Stimulated activated CD4-positive, alpha-beta T cell treated with anti-CD3 and anti-CD28 coated beads, Interleukin-1b, Interleukin-23, amount 100 ng/mL, for 1 hour (primary cell): ENCODE measurements around the gene SLC9B1.
"Not testable (repeated sequence)": the region's sequence is repeated elsewhere in the genome, so short reads cannot be mapped to it uniquely, and the experiment has no call there.

Experiments used
- DNase-seq, 2 donors: peaks; one replicate each; pipeline ENCODE4 v3.0.0-alpha.2; 2020; ENCODE audit warnings: low read depth in 2 of 2

SLC9B1 gene

GRCh38 chr4:102878349-102878748, 141.2 kb downstream of the SLC9B1 start:
- not testable (repeated sequence) for DNase-seq

- DNase-seq, result not testable (repeated sequence)
These were observed 141.9 kb downstream of the SLC9B1 start for GRCh38 chr4:102877477-102878106.

- DNase-seq, result no peak
These were observed 147.7 kb downstream of the SLC9B1 start for GRCh38 chr4:102871772-102872171.

- DNase-seq, result no peak
These were observed 149.8 kb downstream of the SLC9B1 start for GRCh38 chr4:102869569-102870197.

- DNase-seq, result peak; percentile 61 to 74
These were observed 150.5 kb downstream of the SLC9B1 start, which contains the start of gene CISD2 for GRCh38 chr4:102868781-102869568. Gene CISD2 (plus strand): TSS chr4:102868992. CDS start chr4:102869085, 93 bp downstream.

GRCh38 chr4:102868153-102868780, 151.2 kb downstream of the SLC9B1 start:
- peak in 1 of 2 donors; percentile 4 for DNase-seq

- no peak for DNase-seq
These were observed 152.0 kb downstream of the SLC9B1 start for GRCh38 chr4:102867278-102868152.

- DNase-seq, result not testable (repeated sequence)
These were observed 154.2 kb downstream of the SLC9B1 start for GRCh38 chr4:102865327-102865726.

- no peak for DNase-seq
These were observed 156.8 kb downstream of the SLC9B1 start for GRCh38 chr4:102862747-102863146.

GRCh38 chr4:102862016-102862415, 157.5 kb downstream of the SLC9B1 start:
- no peak for DNase-seq

GRCh38 chr4:102860611-102861324, 158.7 kb downstream of the SLC9B1 start:
- no peak for DNase-seq

GRCh38 chr4:102858828-102859464, 160.6 kb downstream of the SLC9B1 start:
- no peak for DNase-seq
